ENCODE measurements around the gene CD81.

DNA sequence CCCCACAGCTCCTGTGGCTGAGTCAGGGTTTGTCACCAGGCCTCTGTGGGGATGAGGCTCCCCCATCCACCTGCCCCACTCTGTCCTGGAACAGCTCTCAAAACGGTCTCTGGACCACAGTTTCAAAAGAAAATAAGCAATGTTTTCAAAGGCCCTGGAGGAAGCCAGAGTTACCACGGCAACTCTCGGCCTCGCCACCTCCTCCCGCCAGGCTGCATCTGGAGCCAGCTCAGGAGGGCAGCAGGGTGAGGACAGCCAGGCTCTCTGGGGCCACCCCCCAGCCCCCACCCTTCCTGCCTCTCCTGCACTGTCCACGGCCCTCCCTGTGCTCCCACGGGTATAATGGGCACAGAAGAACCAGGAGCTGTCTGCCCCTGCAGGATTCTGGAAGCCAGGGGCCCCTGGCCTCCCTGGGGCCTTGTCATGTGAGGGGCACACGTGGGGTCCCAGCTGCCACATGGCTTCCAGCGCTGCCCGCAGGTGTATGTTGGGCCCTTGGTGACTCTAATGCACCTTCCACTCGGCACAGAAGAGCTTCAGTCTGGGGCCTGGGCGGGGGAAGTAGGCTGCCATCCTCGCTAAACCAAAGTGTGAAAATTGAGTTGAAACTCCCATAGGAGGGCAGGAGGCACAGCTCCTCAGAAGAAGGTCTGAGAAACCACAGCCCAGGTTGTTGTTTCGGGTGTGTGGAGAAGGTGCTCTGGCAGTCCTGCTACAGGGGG lies 10.3 kb downstream of the CD81 start:
- TF ChIP-seq CTCF (IDR thresholded peaks at IDR 0.05): no peak
- no peak for TF ChIP-seq ZNF263 (CRISPR knock-in tag; IDR thresholded peaks at IDR 0.05; ENCODE audit: low read depth)
- TF ChIP-seq IRF2 (CRISPR knock-in tag; IDR thresholded peaks at IDR 0.05; ENCODE audit: borderline replicate concordance, low read depth): no peak
- TF ChIP-seq, protein P1, sequence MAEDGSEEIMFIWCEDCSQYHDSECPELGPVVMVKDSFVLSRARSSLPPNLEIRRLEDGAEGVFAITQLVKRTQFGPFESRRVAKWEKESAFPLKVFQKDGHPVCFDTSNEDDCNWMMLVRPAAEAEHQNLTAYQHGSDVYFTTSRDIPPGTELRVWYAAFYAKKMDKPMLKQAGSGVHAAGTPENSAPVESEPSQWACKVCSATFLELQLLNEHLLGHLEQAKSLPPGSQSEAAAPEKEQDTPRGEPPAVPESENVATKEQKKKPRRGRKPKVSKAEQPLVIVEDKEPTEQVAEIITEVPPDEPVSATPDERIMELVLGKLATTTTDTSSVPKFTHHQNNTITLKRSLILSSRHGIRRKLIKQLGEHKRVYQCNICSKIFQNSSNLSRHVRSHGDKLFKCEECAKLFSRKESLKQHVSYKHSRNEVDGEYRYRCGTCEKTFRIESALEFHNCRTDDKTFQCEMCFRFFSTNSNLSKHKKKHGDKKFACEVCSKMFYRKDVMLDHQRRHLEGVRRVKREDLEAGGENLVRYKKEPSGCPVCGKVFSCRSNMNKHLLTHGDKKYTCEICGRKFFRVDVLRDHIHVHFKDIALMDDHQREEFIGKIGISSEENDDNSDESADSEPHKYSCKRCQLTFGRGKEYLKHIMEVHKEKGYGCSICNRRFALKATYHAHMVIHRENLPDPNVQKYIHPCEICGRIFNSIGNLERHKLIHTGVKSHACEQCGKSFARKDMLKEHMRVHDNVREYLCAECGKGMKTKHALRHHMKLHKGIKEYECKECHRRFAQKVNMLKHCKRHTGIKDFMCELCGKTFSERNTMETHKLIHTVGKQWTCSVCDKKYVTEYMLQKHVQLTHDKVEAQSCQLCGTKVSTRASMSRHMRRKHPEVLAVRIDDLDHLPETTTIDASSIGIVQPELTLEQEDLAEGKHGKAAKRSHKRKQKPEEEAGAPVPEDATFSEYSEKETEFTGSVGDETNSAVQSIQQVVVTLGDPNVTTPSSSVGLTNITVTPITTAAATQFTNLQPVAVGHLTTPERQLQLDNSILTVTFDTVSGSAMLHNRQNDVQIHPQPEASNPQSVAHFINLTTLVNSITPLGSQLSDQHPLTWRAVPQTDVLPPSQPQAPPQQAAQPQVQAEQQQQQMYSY (CRISPR knock-in tag; IDR thresholded peaks at IDR 0.05): no peak
- TF ChIP-seq FOXP1 (CRISPR knock-in tag; IDR thresholded peaks at IDR 0.05; ENCODE audit: borderline replicate concordance): no peak
- TF ChIP-seq SMAD3 (CRISPR knock-in tag; IDR thresholded peaks at IDR 0.05; ENCODE audit: borderline replicate concordance): no peak
- TF ChIP-seq, protein P2, sequence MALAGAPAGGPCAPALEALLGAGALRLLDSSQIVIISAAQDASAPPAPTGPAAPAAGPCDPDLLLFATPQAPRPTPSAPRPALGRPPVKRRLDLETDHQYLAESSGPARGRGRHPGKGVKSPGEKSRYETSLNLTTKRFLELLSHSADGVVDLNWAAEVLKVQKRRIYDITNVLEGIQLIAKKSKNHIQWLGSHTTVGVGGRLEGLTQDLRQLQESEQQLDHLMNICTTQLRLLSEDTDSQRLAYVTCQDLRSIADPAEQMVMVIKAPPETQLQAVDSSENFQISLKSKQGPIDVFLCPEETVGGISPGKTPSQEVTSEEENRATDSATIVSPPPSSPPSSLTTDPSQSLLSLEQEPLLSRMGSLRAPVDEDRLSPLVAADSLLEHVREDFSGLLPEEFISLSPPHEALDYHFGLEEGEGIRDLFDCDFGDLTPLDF (CRISPR knock-in tag; IDR thresholded peaks at IDR 0.05): no peak
- TF ChIP-seq, protein P3, sequence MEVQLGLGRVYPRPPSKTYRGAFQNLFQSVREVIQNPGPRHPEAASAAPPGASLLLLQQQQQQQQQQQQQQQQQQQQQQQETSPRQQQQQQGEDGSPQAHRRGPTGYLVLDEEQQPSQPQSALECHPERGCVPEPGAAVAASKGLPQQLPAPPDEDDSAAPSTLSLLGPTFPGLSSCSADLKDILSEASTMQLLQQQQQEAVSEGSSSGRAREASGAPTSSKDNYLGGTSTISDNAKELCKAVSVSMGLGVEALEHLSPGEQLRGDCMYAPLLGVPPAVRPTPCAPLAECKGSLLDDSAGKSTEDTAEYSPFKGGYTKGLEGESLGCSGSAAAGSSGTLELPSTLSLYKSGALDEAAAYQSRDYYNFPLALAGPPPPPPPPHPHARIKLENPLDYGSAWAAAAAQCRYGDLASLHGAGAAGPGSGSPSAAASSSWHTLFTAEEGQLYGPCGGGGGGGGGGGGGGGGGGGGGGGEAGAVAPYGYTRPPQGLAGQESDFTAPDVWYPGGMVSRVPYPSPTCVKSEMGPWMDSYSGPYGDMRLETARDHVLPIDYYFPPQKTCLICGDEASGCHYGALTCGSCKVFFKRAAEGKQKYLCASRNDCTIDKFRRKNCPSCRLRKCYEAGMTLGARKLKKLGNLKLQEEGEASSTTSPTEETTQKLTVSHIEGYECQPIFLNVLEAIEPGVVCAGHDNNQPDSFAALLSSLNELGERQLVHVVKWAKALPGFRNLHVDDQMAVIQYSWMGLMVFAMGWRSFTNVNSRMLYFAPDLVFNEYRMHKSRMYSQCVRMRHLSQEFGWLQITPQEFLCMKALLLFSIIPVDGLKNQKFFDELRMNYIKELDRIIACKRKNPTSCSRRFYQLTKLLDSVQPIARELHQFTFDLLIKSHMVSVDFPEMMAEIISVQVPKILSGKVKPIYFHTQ (CRISPR knock-in tag; IDR thresholded peaks at IDR 0.05): no peak

Data from WTC11 (cell line).